GM18858 (cell line): ENCODE measurements around the gene MMP13.
A peak's percentile ranks its signal among the peaks of the same experiment; 100 is the strongest.
"Not testable (repeated sequence)": the region's sequence is repeated elsewhere in the genome, so short reads cannot be mapped to it uniquely, and the experiment has no call there.

Experiments
- ATAC-seq: cut with Tn5 transposase; IDR thresholded peaks from one replicate; pipeline ENCODE4 v1.9.1; 2021; ENCODE audit not compliant: unreplicated experiment

MMP13 gene

GRCh38 chr11:102936864-102937509 is 18.5 kb downstream of the MMP13 start:
- no peak for ATAC-seq

GRCh38 chr11:102935514-102935913 is 20.0 kb downstream of the MMP13 start:
- no peak for ATAC-seq

- ATAC-seq, result no peak
Measured at GRCh38 chr11:102934735-102935134, 20.8 kb downstream of the MMP13 start.

DNA sequence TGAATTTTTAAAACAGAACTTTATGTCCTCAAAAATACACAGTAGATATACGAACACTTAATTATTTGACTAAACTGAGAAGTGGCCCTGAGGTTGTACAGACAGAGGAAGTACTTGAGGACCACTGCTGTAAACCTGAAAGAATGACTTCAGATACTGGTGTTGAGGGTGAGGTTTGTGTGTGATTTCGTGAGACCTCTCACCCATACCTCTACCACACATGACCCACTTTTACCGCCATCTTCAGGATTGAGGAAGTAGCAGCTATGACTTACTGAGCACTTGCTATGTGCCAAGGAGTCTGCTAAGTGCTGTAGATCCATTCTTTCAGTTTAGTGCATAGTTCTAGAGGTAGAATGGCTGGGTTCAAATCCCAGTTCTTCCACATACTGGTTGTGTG is 21.9 kb downstream of the MMP13 start:
- no peak for ATAC-seq

GRCh38 chr11:102932678-102933077 is 22.9 kb downstream of the MMP13 start:
- ATAC-seq, result no peak

DNA sequence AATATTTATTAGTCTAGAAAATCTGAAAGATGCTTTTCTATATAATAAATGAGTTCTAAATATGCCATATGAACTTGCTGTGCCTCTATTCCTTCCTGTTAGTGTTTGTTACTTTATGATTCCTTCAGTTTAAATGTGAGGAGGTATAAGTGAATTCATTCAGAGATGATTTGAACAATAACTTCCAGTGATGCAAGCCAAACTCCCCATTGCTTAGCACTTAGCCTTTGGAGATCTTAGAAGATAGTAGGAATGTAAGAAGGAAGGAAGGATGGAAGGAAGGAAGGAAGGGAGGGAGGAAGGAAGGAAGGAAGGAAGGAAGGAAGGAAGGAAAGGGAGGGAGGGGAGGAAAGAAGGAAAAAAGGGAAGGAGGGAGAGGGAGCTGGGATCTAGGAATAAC is 25.1 kb downstream of the MMP13 start:
- ATAC-seq, result no peak

DNA sequence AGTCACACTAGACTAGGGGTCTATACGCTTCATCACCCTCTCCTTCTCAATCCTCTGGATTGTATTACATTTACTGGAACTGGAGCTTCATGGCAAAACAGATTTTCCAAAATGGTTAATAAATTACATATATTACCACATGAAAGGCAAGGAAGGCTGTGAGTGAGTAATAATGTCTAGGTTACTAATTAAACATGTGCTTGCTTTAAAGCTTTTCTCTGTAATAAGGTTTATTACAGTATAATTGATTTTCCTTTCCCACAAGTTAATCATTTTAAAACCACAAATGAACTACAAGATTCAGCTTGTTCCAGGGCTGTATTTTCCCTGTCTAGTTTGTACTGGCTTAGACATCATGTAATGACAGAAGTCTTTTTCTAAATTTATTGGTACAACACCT is 25.6 kb downstream of the MMP13 start:
- ATAC-seq, result no peak

DNA sequence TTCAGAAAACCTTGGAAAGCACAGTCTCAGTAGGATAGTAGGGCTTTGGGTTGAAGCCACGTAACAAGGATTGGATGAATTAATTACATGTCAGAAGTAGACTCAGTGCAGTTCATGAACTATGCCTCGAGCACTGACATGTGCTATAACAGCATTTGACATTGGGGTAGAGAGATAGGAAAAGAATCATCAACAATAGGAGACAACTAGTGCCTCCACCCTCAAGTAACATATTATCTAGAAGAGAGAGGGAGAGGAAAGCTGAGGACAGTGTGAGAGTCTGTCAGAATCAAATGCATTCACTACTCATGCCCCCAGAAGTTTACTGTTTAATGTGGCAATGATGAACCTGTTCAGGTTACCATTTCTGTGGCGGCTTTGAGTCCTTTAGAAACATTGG is 26.4 kb downstream of the MMP13 start:
- no peak for ATAC-seq

GRCh38 chr11:102928247-102928646 is 27.3 kb downstream of the MMP13 start:
- no peak for ATAC-seq

DNA sequence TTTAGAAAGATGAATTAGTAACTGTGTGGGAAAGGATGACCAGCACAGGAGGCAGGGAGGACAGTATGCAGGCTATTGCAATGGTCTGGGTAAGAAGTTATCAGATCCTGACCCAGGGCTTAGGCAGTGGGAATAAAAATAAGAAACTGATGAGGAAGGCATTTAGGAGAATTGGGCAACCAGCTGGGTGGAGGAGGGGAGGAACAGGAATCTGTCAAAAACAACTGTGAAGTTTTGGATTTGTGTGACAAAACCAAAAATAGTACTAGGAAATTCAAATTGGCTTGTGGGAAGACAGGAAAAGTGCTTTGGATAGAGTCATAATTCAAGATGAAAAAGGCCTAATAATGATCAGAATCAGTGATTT is 27.9 kb downstream of the MMP13 start:
- no peak for ATAC-seq

- no peak for ATAC-seq
Measured at GRCh38 chr11:102926961-102927623, 28.4 kb downstream of the MMP13 start.

GRCh38 chr11:102926517-102926916 is 29.0 kb downstream of the MMP13 start:
- ATAC-seq, result no peak

DNA sequence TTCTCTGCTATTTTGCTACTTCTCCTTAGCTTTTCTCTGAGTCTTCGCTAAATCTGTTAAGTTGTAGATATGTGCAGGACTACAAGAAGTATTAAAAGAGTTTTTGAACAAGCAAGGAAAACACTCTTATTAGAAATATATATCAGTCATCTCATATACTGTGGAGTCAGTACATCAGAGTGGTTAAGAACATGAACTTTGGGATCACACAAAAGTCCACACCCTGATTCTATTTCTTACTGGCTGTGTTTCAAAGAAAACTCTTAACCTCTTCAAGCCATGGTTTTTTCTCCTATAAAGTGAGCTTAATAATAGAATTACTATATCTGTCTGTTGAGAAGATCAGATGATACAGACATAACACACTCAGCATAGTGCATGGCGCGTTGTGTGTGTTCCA is 29.5 kb downstream of the MMP13 start:
- no peak for ATAC-seq

DNA sequence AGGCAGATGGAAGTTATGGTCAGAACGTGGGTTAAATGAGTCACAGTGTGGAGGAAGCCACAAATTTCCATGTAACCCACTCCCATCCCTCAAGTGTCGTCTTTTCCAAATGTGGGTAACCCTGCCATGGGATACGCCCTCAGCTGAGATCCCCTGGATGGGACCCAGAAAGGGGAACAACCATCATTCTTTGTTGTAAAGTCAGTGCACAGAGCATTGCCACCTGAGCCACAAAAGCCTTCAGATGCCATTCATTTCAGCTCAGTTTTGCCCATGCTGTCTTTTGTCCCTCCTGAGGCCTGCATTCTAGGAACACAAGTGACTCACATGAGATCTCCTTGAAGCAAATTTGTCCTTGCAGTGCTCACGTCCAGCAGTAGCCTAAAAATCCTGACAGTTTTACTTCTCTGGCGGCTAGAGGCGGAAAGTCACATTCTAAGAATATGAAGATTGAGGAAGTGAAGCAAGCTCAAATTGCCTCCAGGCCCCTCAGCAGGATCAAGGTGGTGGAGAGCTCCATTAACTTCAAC is 30.6 kb downstream of the MMP13 start:
- ATAC-seq, result no peak

DNA sequence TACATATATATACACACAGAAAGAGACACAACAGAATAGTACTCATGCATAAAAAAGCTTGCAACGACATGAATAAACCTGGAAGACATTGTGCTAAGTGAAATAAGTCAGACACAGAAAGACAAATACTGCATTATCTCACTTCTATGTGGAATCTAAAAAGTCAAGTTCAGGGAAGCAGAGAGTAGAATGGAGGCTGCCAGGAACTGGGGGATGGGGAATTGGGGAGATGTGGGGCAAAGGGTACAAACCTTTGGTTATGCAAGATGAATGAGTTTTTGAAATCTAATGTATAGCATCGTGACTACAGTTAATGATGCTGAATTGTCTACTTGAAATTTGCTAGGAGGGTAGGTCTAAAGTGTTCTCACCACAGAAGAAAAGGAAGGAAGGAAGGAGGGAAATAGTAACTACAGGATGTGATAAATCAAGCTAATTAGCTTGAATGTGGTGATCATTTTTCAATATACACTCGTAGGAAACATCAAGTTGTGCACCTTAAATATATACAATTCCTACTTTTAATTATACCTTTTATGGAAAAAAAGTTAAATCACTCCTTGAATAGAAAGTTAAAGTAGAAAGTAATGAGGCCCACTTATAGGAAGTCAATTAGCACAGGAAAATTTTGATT is 33.8 kb downstream of the MMP13 start:
- no peak for ATAC-seq

DNA sequence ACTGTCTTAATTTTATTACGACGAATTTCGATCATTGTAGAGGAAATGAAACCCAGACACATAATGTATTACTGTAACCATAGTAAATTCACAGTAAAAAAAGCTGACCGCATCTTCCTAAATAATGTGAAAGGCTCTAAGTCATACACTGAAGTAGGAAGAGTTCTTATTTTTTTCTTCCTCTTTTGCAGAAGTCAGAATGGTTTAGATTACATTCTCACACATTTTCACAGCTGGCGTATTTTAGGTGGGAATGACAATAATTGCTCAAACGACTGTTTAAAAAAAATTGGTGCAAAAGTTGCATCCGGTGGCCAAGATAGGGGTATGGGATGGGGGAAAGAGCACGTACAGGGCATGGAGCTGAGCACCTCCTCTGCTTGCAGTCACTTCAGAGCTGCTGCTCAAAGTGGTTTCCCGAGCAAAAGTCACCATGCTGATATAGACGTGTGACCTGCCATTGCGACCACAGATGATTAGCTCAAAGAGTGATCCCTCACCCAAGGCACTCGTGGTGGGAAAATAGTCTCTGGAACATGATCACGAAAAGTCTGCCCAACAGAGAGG is 35.3 kb downstream of the MMP13 start:
- ATAC-seq, result peak; percentile 91

- no peak for ATAC-seq
Measured at GRCh38 chr11:102915044-102915375, 40.5 kb downstream of the MMP13 start.

GRCh38 chr11:102914238-102915043 is 41.1 kb downstream of the MMP13 start:
- no peak for ATAC-seq

- no peak for ATAC-seq
Measured at GRCh38 chr11:102912482-102912830, 43.1 kb downstream of the MMP13 start.

- no peak for ATAC-seq
Measured at GRCh38 chr11:102911758-102912481, 43.6 kb downstream of the MMP13 start.

DNA sequence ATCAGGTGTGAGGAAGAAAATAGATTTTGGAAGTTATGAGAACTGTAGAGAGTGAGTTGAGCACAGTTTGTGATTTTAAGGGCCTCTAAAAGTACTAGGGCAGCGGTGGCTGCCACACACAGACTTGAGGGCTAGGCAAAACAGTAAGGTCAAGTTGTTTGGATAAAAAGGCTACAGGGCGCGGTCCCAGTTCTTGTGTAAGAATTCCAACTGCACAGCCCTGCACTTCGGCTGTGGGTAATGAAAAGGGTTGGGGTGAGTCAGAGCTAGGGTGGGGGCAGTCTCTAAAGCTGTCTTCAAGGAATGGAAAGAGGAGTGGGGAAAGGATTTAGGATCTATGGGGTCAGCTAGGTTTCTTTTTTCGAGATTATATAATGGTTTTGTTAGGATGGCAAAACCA is 49.7 kb downstream of the MMP13 start:
- ATAC-seq, result not testable (repeated sequence)
